ENCODE measurements around the gene COX19.

The COX19 gene

GRCh38 chr7:974820-975681 is at the start of gene COX19:
Gene COX19 (minus strand): TSS chr7:975549. CDS start chr7:975509, 40 bp downstream.
- peak; percentile 90 to 92 for ATAC-seq (replicated peaks)
- Mint-ChIP-seq H3K27me3 (no peaks in the 10 kb centered on the region), H3K36me3 (peaks cover 15 to 27% of the 10 kb centered on the region in 2 donors)

GRCh38 chr7:1024331-1024841 is 49.0 kb upstream of the COX19 start:
- peak overlapping the region; percentile 75 to 81 for H3K4me3 Mint-ChIP-seq
- peaks cover 61 to 64% of the 10 kb centered on the region in 2 donors for H3K36me3 Mint-ChIP-seq
- H3K4me1 Mint-ChIP-seq, result peaks cover 59 to 81% of the 10 kb centered on the region in 2 donors
- DNase-seq (peak; percentile 93), ATAC-seq (replicated peaks) (peak; percentile 67 to 68)
- H3K9me3 Mint-ChIP-seq, result no peaks in the 10 kb centered on the region
- no peaks in the 10 kb centered on the region for H3K27me3 Mint-ChIP-seq
- peak overlapping the region; percentile 97 for H3K27ac Mint-ChIP-seq

More at GRCh38 chr7:974820-975681, at the start of gene COX19:
- no peaks in the 10 kb centered on the region for H3K9me3 Mint-ChIP-seq
- peak within 1 kb of the TSS; percentile 96 to 99 for H3K4me3 Mint-ChIP-seq
- peaks cover 23 to 42% of the 10 kb centered on the region in 2 donors for H3K4me1 Mint-ChIP-seq
- peak within 1 kb of the TSS; percentile 98 for H3K27ac Mint-ChIP-seq
- peak; percentile 86 for DNase-seq

- H3K27ac Mint-ChIP-seq, result peak overlapping the region; percentile 97
- peaks cover 71 to 76% of the 10 kb centered on the region in 2 donors for H3K36me3 Mint-ChIP-seq
- no peaks in the 10 kb centered on the region for H3K9me3 Mint-ChIP-seq
- H3K4me1 Mint-ChIP-seq, result peaks cover 64 to 83% of the 10 kb centered on the region in 2 donors
- peak; percentile 84 for DNase-seq
- H3K4me3 Mint-ChIP-seq, result peak overlapping the region; percentile 76 to 81
- ATAC-seq (replicated peaks), result peak; percentile 63 to 64
- no peaks in the 10 kb centered on the region for H3K27me3 Mint-ChIP-seq
Measured at GRCh38 chr7:1022801-1023465, 47.6 kb upstream of the COX19 start.

- no peaks in the 10 kb centered on the region for H3K9me3 Mint-ChIP-seq
- no peaks in the 10 kb centered on the region for H3K27me3 Mint-ChIP-seq
- H3K4me1 Mint-ChIP-seq, result peaks cover 63 to 83% of the 10 kb centered on the region in 2 donors
- H3K27ac Mint-ChIP-seq, result peak overlapping the region; percentile 97
- DNase-seq (no peak), ATAC-seq (replicated peaks) (no peak)
- H3K4me3 Mint-ChIP-seq, result peak overlapping the region in 1 of 2 donors; percentile 76
- peaks cover 70 to 74% of the 10 kb centered on the region in 2 donors for H3K36me3 Mint-ChIP-seq
Measured at GRCh38 chr7:1022356-1022755, 47.0 kb upstream of the COX19 start.

- H3K4me3 Mint-ChIP-seq, result peak overlapping the region in 1 of 2 donors; percentile 17
- H3K27me3 Mint-ChIP-seq, result no peaks in the 10 kb centered on the region
- H3K9me3 Mint-ChIP-seq, result no peaks in the 10 kb centered on the region
- DNase-seq (no peak), ATAC-seq (replicated peaks) (no peak)
- H3K4me1 Mint-ChIP-seq, result peaks cover 61 to 79% of the 10 kb centered on the region in 2 donors
- H3K27ac Mint-ChIP-seq, result peak overlapping the region; percentile 97
- H3K36me3 Mint-ChIP-seq, result peaks cover 68 to 73% of the 10 kb centered on the region in 2 donors
Measured at GRCh38 chr7:1021931-1022330, 46.6 kb upstream of the COX19 start.

GRCh38 chr7:1021366-1021765 is 46.0 kb upstream of the COX19 start:
- peak overlapping the region in 1 of 2 donors; percentile 21 for H3K4me3 Mint-ChIP-seq
- H3K4me1 Mint-ChIP-seq, result peaks cover 55 to 73% of the 10 kb centered on the region in 2 donors
- DNase-seq (no peak), ATAC-seq (replicated peaks) (no peak)
- H3K36me3 Mint-ChIP-seq, result peaks cover 62 to 67% of the 10 kb centered on the region in 2 donors
- H3K27me3 Mint-ChIP-seq, result no peaks in the 10 kb centered on the region
- no peaks in the 10 kb centered on the region for H3K9me3 Mint-ChIP-seq
- no peak overlapping the region for H3K27ac Mint-ChIP-seq

- H3K4me1 Mint-ChIP-seq, result peaks cover 50 to 68% of the 10 kb centered on the region in 2 donors
- no peak for ATAC-seq (replicated peaks)
- no peak for DNase-seq
- H3K9me3 Mint-ChIP-seq, result no peaks in the 10 kb centered on the region
- peaks cover 57 to 62% of the 10 kb centered on the region in 2 donors for H3K36me3 Mint-ChIP-seq
- no peak overlapping the region for H3K4me3 Mint-ChIP-seq
- H3K27ac Mint-ChIP-seq, result no peak overlapping the region
- H3K27me3 Mint-ChIP-seq, result no peaks in the 10 kb centered on the region
Measured at GRCh38 chr7:1020849-1021251, 45.5 kb upstream of the COX19 start.

- Mint-ChIP-seq H3K27me3 (no peaks in the 10 kb centered on the region), H3K4me1 (peaks cover 46 to 65% of the 10 kb centered on the region in 2 donors), H3K9me3 (no peaks in the 10 kb centered on the region), H3K36me3 (peaks cover 51 to 55% of the 10 kb centered on the region in 2 donors), H3K4me3 (no peak overlapping the region), H3K27ac (no peak overlapping the region)
- no peak for DNase-seq
- no peak for ATAC-seq (replicated peaks)
Measured at GRCh38 chr7:1019789-1020610, 44.7 kb upstream of the COX19 start.

- peaks cover 46 to 49% of the 10 kb centered on the region in 2 donors for H3K36me3 Mint-ChIP-seq
- DNase-seq, result no peak
- peaks cover 41 to 64% of the 10 kb centered on the region in 2 donors for H3K4me1 Mint-ChIP-seq
Measured at GRCh38 chr7:1019255-1019785, 44.0 kb upstream of the COX19 start.

GRCh38 chr7:1018334-1018695 is 43.0 kb upstream of the COX19 start:
- peak overlapping the region; percentile 86 for H3K27ac Mint-ChIP-seq
- ATAC-seq (replicated peaks) (no peak), DNase-seq (no peak)
- no peaks in the 10 kb centered on the region for H3K27me3 Mint-ChIP-seq
- peaks cover 45 to 49% of the 10 kb centered on the region in 2 donors for H3K36me3 Mint-ChIP-seq
- no peaks in the 10 kb centered on the region for H3K9me3 Mint-ChIP-seq
- peaks cover 36 to 58% of the 10 kb centered on the region in 2 donors for H3K4me1 Mint-ChIP-seq
- no peak overlapping the region for H3K4me3 Mint-ChIP-seq

More at GRCh38 chr7:1019255-1019785, 44.0 kb upstream of the COX19 start:
- Mint-ChIP-seq H3K27ac (no peak overlapping the region), H3K9me3 (no peaks in the 10 kb centered on the region), H3K27me3 (no peaks in the 10 kb centered on the region), H3K4me3 (no peak overlapping the region)
- no peak for ATAC-seq (replicated peaks)

- H3K36me3 Mint-ChIP-seq, result peaks cover 39 to 43% of the 10 kb centered on the region in 2 donors
- H3K4me3 Mint-ChIP-seq, result no peak overlapping the region
- peaks cover 30 to 52% of the 10 kb centered on the region in 2 donors for H3K4me1 Mint-ChIP-seq
- H3K27me3 Mint-ChIP-seq, result no peaks in the 10 kb centered on the region
- no peaks in the 10 kb centered on the region for H3K9me3 Mint-ChIP-seq
- peak overlapping the region; percentile 86 for H3K27ac Mint-ChIP-seq
- DNase-seq (no peak), ATAC-seq (replicated peaks) (no peak)
Measured at GRCh38 chr7:1017586-1018333, 42.4 kb upstream of the COX19 start.

GRCh38 chr7:1016577-1017531 is 41.5 kb upstream of the COX19 start:
- Mint-ChIP-seq H3K27me3 (no peaks in the 10 kb centered on the region), H3K4me3 (no peak overlapping the region), H3K36me3 (peaks cover 32 to 35% of the 10 kb centered on the region in 2 donors), H3K9me3 (no peaks in the 10 kb centered on the region), H3K4me1 (peaks cover 25 to 51% of the 10 kb centered on the region in 2 donors), H3K27ac (no peak overlapping the region)
- DNase-seq (no peak), ATAC-seq (replicated peaks) (no peak)

Data from stimulated activated naive B cell treated with anti-CD40 and anti-IgM and Interleukin-4, amounts not matched to agents 10 μg/mL and 1 μg/mL and 100 μg/mL, for 72 hours (primary cell).